Smooth muscle cell of the brain vasculature (primary cell): ENCODE measurements around the gene SCIN.
"Not testable (repeated sequence)": the region's sequence is repeated elsewhere in the genome, so short reads cannot be mapped to it uniquely, and the experiment has no call there.

Experiments used
- DNase-seq: peaks from one replicate; pipeline ENCODE4 v3.0.0-alpha.2; 2012; ENCODE audit warnings: low read depth, low spot score

The SCIN gene

GRCh38 chr7:12686891-12687717, 116.6 kb downstream of the SCIN start, which contains the start of gene ARL4A:
TSS of gene ARL4A (plus strand) at chr7:12687633. CDS start at chr7:12688255, 622 bp downstream.
- peak; percentile 97 for DNase-seq

- no peak for DNase-seq
Measured at GRCh38 chr7:12687718-12688171, 117.2 kb downstream of the SCIN start.

- not testable (repeated sequence) for DNase-seq
Measured at GRCh38 chr7:12688485-12689170, 118.1 kb downstream of the SCIN start.

- DNase-seq: no peak
Measured at GRCh38 chr7:12689451-12689850, 118.9 kb downstream of the SCIN start.

GRCh38 chr7:12690041-12690878, 119.7 kb downstream of the SCIN start:
- DNase-seq: no peak

- not testable (repeated sequence) for DNase-seq
Measured at GRCh38 chr7:12691388-12691787, 120.9 kb downstream of the SCIN start.

- DNase-seq: no peak
Measured at GRCh38 chr7:12692035-12692434, 121.5 kb downstream of the SCIN start.

- no peak for DNase-seq
Measured at GRCh38 chr7:12692479-12693259, 122.1 kb downstream of the SCIN start.

- no peak for DNase-seq
Measured at GRCh38 chr7:12694817-12695216, 124.3 kb downstream of the SCIN start.

GRCh38 chr7:12695965-12696364, 125.4 kb downstream of the SCIN start:
- no peak for DNase-seq

- DNase-seq: no peak
Measured at GRCh38 chr7:12699299-12699698, 128.8 kb downstream of the SCIN start.

- no peak for DNase-seq
Measured at GRCh38 chr7:12701433-12701832, 130.9 kb downstream of the SCIN start.

- DNase-seq: no peak
Measured at GRCh38 chr7:12703881-12704280, 133.4 kb downstream of the SCIN start.

GRCh38 chr7:12705878-12706277, 135.4 kb downstream of the SCIN start:
- no peak for DNase-seq

- DNase-seq: no peak
Measured at GRCh38 chr7:12706900-12707536, 136.5 kb downstream of the SCIN start.

- DNase-seq: no peak
Measured at GRCh38 chr7:12708314-12708713, 137.8 kb downstream of the SCIN start.
